ENCODE measurements around the gene CTDP1.

CTDP1 gene

DNA sequence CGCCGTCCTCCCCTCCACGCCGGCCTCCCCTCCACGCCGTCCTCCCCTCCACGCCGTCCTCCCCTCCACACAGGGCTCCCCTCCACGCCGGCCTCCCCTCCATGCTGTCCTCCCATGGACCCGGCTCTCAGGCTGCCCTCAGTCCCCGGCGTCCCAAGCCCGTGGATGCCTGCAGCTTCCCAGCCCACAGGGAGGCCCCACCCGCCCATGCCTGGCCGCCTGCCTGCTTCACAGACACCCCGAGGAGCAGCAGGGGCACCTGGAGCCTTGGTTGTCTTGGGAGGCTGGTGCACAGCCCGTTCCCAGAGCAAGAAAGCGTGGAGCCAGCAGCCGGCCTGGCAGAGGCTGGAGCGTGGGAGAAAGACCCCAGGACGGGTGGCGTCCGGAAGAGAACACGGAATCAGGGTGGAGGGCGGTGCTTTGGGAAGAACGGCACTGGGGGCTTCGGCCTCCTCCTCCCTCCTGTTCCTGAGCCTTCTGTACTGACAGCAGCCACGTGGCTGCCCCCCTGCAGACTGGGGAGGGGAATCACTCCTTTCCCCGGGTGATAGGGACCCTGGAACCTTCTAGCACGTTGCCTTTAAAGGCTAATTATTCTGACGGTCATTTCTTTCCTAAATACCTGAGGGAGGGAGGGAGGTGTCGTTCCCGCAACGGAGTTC is 92.0 kb downstream of the CTDP1 start:
- TF ChIP-seq, protein P1, sequence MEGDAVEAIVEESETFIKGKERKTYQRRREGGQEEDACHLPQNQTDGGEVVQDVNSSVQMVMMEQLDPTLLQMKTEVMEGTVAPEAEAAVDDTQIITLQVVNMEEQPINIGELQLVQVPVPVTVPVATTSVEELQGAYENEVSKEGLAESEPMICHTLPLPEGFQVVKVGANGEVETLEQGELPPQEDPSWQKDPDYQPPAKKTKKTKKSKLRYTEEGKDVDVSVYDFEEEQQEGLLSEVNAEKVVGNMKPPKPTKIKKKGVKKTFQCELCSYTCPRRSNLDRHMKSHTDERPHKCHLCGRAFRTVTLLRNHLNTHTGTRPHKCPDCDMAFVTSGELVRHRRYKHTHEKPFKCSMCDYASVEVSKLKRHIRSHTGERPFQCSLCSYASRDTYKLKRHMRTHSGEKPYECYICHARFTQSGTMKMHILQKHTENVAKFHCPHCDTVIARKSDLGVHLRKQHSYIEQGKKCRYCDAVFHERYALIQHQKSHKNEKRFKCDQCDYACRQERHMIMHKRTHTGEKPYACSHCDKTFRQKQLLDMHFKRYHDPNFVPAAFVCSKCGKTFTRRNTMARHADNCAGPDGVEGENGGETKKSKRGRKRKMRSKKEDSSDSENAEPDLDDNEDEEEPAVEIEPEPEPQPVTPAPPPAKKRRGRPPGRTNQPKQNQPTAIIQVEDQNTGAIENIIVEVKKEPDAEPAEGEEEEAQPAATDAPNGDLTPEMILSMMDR (IDR thresholded peaks at IDR 0.05; ENCODE audit: low read depth, low read length): no peak
- H3K4me3 ChIP-seq (ENCODE audit: low read depth, low read length): no peak overlapping the region

DNA sequence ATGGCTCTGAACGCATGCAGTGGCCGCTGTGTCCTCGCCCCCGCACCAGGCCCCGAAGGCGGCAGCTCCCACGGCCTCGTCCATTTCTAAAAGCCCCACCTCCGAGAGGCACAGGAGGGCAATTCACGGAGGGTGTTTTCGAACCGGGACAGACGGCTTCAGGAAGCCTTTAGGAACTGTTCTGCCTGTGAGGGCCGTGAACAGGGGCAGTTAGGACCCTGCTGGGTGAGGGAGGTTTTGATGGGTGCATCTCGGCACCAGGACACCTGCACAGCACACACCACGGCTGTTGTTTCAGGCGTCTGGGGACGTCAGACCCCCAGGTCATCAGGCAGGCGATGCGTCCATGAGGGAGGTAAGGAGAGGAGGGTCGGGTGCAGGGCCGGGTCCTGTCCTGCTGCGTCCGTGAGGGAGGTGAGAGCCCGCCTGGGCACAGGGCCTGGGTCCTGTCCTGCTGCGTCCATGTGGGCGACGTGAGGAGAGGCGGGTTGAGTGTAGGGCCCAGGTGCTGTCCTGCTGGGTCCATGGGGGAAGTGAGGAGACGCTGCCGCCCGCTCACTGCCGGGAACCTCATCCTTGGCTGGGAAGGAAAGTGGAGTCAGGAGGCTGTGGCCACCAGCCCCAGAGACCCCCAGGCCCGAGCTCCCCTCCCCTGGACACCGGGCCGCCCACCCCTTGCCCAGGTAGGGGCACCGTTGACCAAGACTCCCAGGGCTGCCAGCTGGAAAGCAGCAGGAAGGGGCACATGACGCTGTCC is 92.7 kb downstream of the CTDP1 start:
- TF ChIP-seq, protein P1 (IDR thresholded peaks at IDR 0.05; ENCODE audit: low read depth, low read length): no peak
- no peak overlapping the region for H3K4me3 ChIP-seq (ENCODE audit: low read depth, low read length)

DNA sequence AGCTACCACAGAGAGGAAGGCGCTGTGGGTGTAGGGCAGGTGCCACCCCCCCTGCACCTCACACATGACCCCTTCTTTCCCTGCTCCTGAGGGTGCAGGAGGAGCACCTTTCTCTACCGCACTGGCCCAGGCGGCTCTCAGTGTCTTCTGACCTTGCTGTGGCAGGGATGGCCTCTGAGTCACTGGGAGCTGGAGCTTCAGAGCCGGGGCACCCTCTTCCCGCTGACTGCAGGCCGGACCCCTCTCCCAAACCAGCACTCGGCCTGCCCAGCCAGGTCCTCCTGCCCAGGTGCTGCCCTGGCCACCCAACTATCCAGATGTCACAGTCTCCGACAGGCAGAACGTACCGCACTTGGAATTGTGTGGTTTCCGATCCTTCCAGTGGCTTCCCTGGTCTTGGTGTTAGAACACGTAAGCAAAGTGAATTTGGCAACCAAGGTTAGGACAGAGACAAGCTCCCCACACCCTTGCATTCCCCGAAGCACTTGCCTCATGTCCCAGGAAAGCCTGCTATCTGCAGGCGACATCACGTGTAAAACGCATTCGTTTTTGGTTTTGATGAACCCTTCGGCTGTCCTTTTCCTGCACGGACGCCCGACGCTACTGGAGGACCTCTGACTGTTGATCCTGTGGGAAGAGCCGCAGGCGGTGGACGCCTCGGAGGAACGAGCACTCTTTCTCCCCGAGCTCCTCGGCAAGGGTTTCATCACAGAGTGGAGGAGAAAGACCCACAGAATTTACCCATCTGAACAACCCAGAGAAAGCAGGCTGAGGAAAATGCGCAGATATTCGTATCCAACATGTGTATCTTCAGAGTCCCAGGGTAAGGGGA is 93.5 kb downstream of the CTDP1 start:
- H3K4me3 ChIP-seq (ENCODE audit: low read depth, low read length): no peak overlapping the region
- TF ChIP-seq, protein P1 (IDR thresholded peaks at IDR 0.05; ENCODE audit: low read depth, low read length): no peak

DNA sequence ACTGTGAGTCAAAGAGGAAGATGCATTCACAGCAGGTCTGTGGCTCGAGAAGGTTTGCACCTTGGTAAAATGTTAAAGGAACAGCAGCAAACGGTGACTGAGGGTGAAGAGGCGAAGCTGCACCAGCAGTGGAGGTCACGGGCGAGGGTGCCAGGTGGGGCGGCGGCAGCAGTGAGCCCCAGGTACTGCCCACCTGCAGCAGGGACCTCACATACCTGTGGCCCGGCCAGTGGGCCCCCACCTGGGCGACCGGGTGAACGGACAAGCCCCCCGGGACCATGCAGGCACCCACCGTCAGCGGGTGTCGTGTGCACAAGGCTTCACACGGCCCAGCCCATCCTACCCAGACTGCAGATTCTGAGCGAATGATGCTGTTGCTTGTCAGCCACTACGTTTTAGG is 94.5 kb downstream of the CTDP1 start:
- H3K4me3 ChIP-seq (ENCODE audit: low read depth, low read length): no peak overlapping the region
- TF ChIP-seq, protein P1 (IDR thresholded peaks at IDR 0.05; ENCODE audit: low read depth, low read length): no peak

DNA sequence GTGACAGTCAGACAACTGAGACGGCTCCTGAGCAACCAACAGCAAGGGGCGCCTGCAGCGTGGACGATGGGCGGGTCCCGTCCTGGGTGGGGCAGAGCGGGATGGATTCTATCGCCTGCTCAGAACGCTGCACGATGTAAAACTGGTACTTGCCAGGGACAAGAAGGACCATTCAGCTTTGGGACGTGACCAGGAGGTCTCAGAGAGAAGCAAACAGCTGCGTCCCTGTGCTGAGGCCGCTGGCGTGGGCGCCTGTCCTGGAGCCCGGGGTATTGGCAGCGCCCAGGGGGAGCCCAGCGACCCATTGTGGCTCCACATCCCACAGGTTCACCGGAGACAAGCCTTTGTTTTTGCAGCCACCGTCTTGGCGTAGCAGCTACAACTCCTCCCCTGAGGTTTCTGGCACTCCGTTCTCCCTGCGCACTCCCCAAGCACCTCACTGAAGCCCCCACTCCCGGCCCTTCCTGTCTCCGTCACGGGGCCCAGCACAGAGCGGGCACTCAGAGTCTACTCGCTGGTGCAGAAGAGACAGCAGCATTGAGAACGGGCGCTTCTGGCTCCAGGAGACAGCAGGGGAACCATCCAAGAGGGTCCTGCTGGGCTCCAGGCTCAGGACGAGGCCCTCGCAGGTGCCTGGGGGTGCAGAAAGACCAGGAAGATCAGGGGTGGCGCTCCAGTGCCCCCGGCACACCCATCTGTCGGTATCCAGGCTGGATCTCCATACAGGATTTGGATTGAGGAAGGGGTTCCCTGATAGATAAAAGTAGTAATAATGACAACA is 96.0 kb downstream of the CTDP1 start:
- no peak overlapping the region for H3K4me3 ChIP-seq (ENCODE audit: low read depth, low read length)
- TF ChIP-seq, protein P1 (IDR thresholded peaks at IDR 0.05; ENCODE audit: low read depth, low read length): no peak

DNA sequence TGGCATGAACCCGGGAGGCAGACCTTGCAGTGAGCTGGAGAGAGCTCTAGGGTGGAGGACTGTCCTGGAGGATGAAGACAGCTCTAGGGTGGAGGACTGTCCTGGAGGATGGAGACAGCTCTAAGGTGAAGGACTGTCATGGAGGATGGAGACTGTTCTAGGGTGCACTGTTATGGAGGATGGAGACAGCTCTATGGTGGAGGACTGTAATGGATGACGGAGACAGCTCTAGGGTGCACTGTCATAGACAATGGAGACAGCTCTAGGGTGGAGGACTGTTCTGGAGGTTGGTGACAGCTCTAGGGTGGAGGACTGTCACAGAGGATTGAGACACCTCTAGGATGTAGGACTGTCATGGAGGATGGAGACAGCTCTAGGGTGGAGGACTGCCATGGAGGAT is 97.1 kb downstream of the CTDP1 start:
- H3K4me3 ChIP-seq (ENCODE audit: low read depth, low read length): no peak overlapping the region
- TF ChIP-seq, protein P1 (IDR thresholded peaks at IDR 0.05; ENCODE audit: low read depth, low read length): no peak
